Stimulated activated CD8-positive, alpha-beta memory T cell treated with anti-CD3 and anti-CD28 coated beads, Interleukin-12 subunit alpha, Interleukin-12 subunit beta, amount 100 ng/mL, for 1 hour (primary cell): ENCODE data around the gene DUSP28.
A peak's percentile ranks its signal among the peaks of the same experiment; 100 is the strongest.
"Not testable (repeated sequence)": the region's sequence is repeated elsewhere in the genome, so short reads cannot be mapped to it uniquely, and the experiment has no call there.

Experiments
- DNase-seq: peaks from one replicate; pipeline ENCODE4 v3.0.0-alpha.2; 2020; ENCODE audit warnings: low read depth

Gene DUSP28

GRCh38 chr2:240560480-240561324 lies 545 bp downstream of the DUSP28 start:
- DNase-seq, result peak; percentile 100

GRCh38 chr2:240561325-240561971 lies 1.3 kb downstream of the DUSP28 start:
- no peak for DNase-seq

GRCh38 chr2:240563231-240563630 lies 3.1 kb downstream of the DUSP28 start:
- not testable (repeated sequence) for DNase-seq

GRCh38 chr2:240563951-240564560 lies 3.9 kb downstream of the DUSP28 start:
- DNase-seq, result no peak

GRCh38 chr2:240564561-240565332 lies 4.6 kb downstream of the DUSP28 start:
- DNase-seq, result no peak

GRCh38 chr2:240565333-240566202 lies 5.4 kb downstream of the DUSP28 start:
- peak; percentile 88 for DNase-seq

GRCh38 chr2:240566203-240567136 lies 6.3 kb downstream of the DUSP28 start:
- peak; percentile 87 for DNase-seq

GRCh38 chr2:240567137-240567871 lies 7.1 kb downstream of the DUSP28 start:
- no peak for DNase-seq

GRCh38 chr2:240567872-240568677 lies 7.9 kb downstream of the DUSP28 start, which contains the start of gene RNPEPL1:
Gene RNPEPL1 (plus strand): TSS chr2:240568484. CDS start chr2:240568587, 103 bp downstream.
- DNase-seq, result no peak

GRCh38 chr2:240568678-240569522 lies 8.7 kb downstream of the DUSP28 start:
- DNase-seq, result peak; percentile 30

GRCh38 chr2:240569523-240569997 lies 9.4 kb downstream of the DUSP28 start:
- DNase-seq, result no peak

GRCh38 chr2:240569998-240570530 lies 9.9 kb downstream of the DUSP28 start:
- DNase-seq, result no peak

- no peak for DNase-seq
These were observed 10.6 kb downstream of the DUSP28 start for GRCh38 chr2:240570531-240571313.

GRCh38 chr2:240571314-240571973 lies 11.3 kb downstream of the DUSP28 start:
- DNase-seq, result no peak
